ENCODE results near the gene CDH23. TPM values are rescaled to one million over a fixed set of nuclear protein-coding genes. Genes with fewer than 3 reads are reported as not detected.

The CDH23 gene
- total RNA-seq, 1 experiment from 2014 or later, result 0.02 TPM

DNA sequence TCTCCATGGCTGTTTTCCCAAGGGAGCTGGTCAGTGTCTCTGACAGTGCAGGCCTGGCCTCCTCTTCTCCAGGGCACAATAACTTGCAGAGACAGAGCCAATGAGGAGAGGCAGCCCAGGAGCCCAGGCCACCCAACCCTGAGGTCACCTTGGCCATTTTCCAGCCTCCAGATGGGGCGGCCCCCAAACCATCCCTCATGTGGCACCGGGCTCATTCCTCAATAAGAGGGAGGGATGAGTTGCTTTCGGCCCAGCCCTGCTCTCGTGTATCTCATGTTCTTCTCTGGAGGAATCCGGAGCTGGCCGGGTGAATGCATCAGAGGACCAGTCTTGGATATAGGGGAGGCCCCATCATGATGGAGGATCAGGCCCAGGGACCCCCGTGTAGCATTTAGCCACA is 223.9 kb downstream of the CDH23 start:
- H3K4me1 ChIP-seq, result peaks cover 23% of the 10 kb centered on the region
- no peaks in the 10 kb centered on the region for H3K9me3 ChIP-seq (replicated peaks)
- no peak overlapping the region for H3K27ac ChIP-seq
- no peak for DNase-seq
- H3K27me3 ChIP-seq, result no peaks in the 10 kb centered on the region
- no peak overlapping the region for H3K4me3 ChIP-seq
- no peaks in the 10 kb centered on the region for H3K36me3 ChIP-seq

- Histone ChIP-seq H3K36me3 (no peaks in the 10 kb centered on the region), H3K27me3 (no peaks in the 10 kb centered on the region), H3K9me3 (replicated peaks) (no peaks in the 10 kb centered on the region), H3K27ac (no peak overlapping the region; the same call in 1 of the 2 replicates), H3K4me3 (no peak overlapping the region), H3K4me1 (peaks cover 27% of the 10 kb centered on the region)
- no peak for DNase-seq
Measured at GRCh38 chr10:71621231-71622153, 224.8 kb downstream of the CDH23 start.

GRCh38 chr10:71622154-71622526 is 225.4 kb downstream of the CDH23 start:
- DNase-seq, result peak; percentile 49 to 60
- Histone ChIP-seq H3K4me3 (no peak overlapping the region), H3K27ac (peak overlapping the region; percentile 15; the same call in 1 of the 2 replicates), H3K4me1 (peaks cover 28% of the 10 kb centered on the region), H3K36me3 (no peaks in the 10 kb centered on the region), H3K9me3 (replicated peaks) (no peaks in the 10 kb centered on the region), H3K27me3 (no peaks in the 10 kb centered on the region)

- H3K27ac ChIP-seq, result peak overlapping the region; percentile 15; the same call in 1 of the 2 replicates
- H3K4me3 ChIP-seq, result no peak overlapping the region
- H3K9me3 ChIP-seq (replicated peaks), result no peaks in the 10 kb centered on the region
- H3K27me3 ChIP-seq, result no peaks in the 10 kb centered on the region
- no peaks in the 10 kb centered on the region for H3K36me3 ChIP-seq
- peaks cover 32% of the 10 kb centered on the region for H3K4me1 ChIP-seq
- no peak for DNase-seq
Measured at GRCh38 chr10:71622616-71623015, 225.9 kb downstream of the CDH23 start.

GRCh38 chr10:71623098-71623985 is 226.6 kb downstream of the CDH23 start:
- DNase-seq, result no peak
- Histone ChIP-seq H3K27ac (no peak overlapping the region; the same call in 1 of the 2 replicates), H3K4me3 (no peak overlapping the region)

GRCh38 chr10:71623986-71624291 is 227.2 kb downstream of the CDH23 start:
- no peaks in the 10 kb centered on the region for H3K36me3 ChIP-seq
- no peaks in the 10 kb centered on the region for H3K9me3 ChIP-seq (replicated peaks)
- H3K27ac ChIP-seq, result no peak overlapping the region
- no peak for DNase-seq
- H3K4me3 ChIP-seq, result no peak overlapping the region
- H3K4me1 ChIP-seq, result peaks cover 36% of the 10 kb centered on the region
- no peaks in the 10 kb centered on the region for H3K27me3 ChIP-seq

More at GRCh38 chr10:71623098-71623985, 226.6 kb downstream of the CDH23 start:
- no peaks in the 10 kb centered on the region for H3K36me3 ChIP-seq
- H3K27me3 ChIP-seq, result no peaks in the 10 kb centered on the region
- no peaks in the 10 kb centered on the region for H3K9me3 ChIP-seq (replicated peaks)
- peaks cover 36% of the 10 kb centered on the region for H3K4me1 ChIP-seq

GRCh38 chr10:71625445-71626175 is 228.9 kb downstream of the CDH23 start:
- H3K4me1 ChIP-seq, result peaks cover 36% of the 10 kb centered on the region
- H3K36me3 ChIP-seq, result no peaks in the 10 kb centered on the region
- H3K4me3 ChIP-seq, result no peak overlapping the region
- H3K27me3 ChIP-seq, result no peaks in the 10 kb centered on the region
- no peak overlapping the region for H3K27ac ChIP-seq
- no peak for DNase-seq
- no peaks in the 10 kb centered on the region for H3K9me3 ChIP-seq (replicated peaks)

DNA sequence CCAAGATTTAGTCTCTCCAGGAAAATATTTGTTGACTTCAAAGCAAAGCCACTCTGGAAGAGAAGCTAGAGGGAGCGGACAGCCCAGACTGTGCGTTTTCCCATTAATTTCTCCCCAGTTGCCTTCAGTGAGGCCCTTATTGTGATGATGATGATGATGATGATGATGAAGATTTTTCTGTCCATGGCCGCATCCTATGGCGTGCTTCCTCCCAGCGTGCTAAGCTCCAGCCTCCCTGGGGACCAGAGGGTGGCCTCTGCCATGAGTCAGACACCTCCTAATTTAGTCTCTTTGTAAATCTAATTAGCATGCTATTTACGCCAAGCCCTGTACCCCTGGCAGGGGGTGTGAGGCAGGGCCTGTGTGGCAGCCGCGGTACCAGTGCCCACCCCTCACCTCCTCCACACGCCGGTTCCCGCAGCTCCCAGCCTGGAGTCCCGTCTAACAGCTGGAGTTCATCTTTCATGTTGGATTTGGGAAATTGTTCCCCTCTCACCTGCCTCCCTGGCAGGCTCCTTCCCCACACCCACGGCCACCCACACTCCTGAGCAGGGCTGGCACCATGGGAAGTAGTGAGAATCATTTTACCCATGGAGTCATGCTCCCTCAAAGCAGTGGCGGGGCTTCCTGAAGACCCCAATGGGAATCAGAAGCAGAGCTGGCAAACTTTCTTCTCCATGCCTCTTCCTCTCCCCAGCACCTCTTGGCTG is 230.7 kb downstream of the CDH23 start:
- no peak for DNase-seq

DNA sequence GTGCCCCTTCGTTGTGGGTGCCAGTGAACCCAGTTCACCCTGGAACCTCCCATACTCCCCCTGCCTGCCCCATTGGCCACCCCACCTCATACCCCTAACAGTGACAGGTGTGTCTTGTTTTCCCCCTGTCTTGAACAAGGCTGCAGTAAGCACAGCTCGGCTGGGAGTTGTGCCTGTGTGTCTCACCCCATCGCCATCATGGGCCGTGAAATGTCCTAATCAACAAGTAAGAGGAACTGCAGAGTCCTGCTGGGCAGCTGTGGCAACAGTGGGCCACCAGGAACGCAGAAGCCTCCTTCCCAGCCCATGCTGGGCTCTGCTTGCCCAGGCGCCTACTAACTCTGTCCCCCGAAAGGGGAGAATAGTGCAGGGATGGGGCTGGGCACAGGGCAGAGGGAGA is 231.2 kb downstream of the CDH23 start:
- Histone ChIP-seq H3K36me3 (no peaks in the 10 kb centered on the region), H3K9me3 (replicated peaks) (no peaks in the 10 kb centered on the region), H3K4me3 (no peak overlapping the region), H3K4me1 (peaks cover 20% of the 10 kb centered on the region; the same call in 1 of the 2 replicates), H3K27ac (no peak overlapping the region), H3K27me3 (no peaks in the 10 kb centered on the region)
- DNase-seq, result no peak

More for the DNA sequence above, 230.7 kb downstream of the CDH23 start:
- H3K27ac ChIP-seq, result no peak overlapping the region
- no peak overlapping the region for H3K4me3 ChIP-seq
- H3K27me3 ChIP-seq, result no peaks in the 10 kb centered on the region
- no peaks in the 10 kb centered on the region for H3K9me3 ChIP-seq (replicated peaks)
- no peaks in the 10 kb centered on the region for H3K36me3 ChIP-seq
- H3K4me1 ChIP-seq, result peaks cover 25% of the 10 kb centered on the region; the same call in 1 of the 2 replicates

- peaks cover 15% of the 10 kb centered on the region; the same call in 1 of the 2 replicates for H3K4me1 ChIP-seq
- no peaks in the 10 kb centered on the region for H3K36me3 ChIP-seq
- H3K27me3 ChIP-seq, result no peaks in the 10 kb centered on the region
- no peak for DNase-seq
- no peak overlapping the region for H3K27ac ChIP-seq
- no peaks in the 10 kb centered on the region for H3K9me3 ChIP-seq (replicated peaks)
- H3K4me3 ChIP-seq, result no peak overlapping the region
Measured at GRCh38 chr10:71629131-71629530, 232.4 kb downstream of the CDH23 start.

DNA sequence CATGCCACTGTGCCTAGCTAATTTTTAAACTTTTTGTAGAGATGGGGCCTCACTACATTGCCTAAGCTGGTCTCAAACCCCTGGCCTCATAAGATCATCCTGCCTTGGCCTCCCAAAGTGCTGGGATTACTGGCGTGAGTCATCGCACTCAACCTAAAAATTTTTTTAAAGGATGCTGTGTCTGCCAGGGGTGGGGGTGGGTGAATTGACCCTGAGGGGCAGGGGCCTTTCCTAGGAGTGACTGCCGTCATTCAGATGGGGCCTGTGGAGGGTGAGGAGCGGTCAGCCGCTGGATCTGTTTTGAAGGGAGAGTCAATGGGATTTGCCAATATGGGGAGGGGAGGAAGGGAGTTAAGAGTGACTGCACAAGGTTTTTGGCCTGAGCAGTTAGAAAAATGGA is 233.4 kb downstream of the CDH23 start:
- no peak overlapping the region for H3K4me3 ChIP-seq
- H3K9me3 ChIP-seq (replicated peaks), result no peaks in the 10 kb centered on the region
- H3K4me1 ChIP-seq, result peaks cover 22% of the 10 kb centered on the region; the same call in 1 of the 2 replicates
- DNase-seq, result no peak
- H3K27ac ChIP-seq, result no peak overlapping the region
- H3K27me3 ChIP-seq, result no peaks in the 10 kb centered on the region
- no peaks in the 10 kb centered on the region for H3K36me3 ChIP-seq

DNA sequence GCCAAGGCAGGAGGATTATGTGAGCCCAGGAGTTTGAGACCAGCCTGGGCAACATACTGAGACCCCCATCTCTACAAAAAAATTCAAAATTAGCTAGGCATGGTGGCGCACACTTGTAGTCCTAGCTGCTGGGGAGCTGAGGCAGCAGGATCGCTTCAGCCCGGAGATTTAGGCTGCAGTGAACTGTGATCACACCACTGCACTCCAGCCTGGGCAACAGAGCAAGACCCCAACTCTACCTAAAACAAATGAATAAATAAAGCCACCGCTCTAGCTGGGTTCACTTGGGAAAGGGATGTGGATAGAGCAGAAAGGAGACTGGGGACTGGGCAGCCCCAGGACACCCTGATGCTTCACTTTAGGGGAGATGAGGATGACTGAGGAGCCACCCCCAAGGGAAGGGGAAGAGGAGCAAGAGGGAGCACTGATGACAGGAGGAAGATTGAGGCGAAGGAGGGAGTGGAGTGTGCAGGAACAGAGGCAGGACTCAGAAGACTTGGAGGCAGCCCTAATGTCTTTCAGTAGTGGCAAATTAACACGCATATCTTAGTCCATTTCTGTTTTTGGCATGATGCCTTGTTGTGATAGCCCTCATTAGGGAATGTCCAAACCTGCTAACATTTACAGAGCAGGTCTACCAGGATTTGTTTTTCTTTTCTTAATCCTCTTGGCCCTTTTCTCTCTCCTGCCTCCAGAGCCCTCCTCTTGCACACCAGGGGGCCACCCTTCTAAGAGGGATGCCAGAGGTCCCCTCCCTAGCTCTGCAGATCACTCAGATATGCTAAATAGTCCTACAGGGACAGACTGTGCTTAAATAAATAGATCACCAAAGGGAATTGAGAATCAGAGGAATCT is 234.5 kb downstream of the CDH23 start:
- no peak overlapping the region for H3K27ac ChIP-seq
- no peaks in the 10 kb centered on the region for H3K27me3 ChIP-seq
- H3K9me3 ChIP-seq (replicated peaks), result no peaks in the 10 kb centered on the region
- H3K4me3 ChIP-seq, result no peak overlapping the region
- no peak for DNase-seq
- H3K4me1 ChIP-seq, result peaks cover 16% of the 10 kb centered on the region; the same call in 1 of the 2 replicates
- H3K36me3 ChIP-seq, result no peaks in the 10 kb centered on the region

- Histone ChIP-seq H3K27me3 (no peaks in the 10 kb centered on the region), H3K36me3 (no peaks in the 10 kb centered on the region), H3K4me1 (peaks cover 12% of the 10 kb centered on the region; the same call in 1 of the 2 replicates), H3K4me3 (no peak overlapping the region), H3K9me3 (replicated peaks) (no peaks in the 10 kb centered on the region), H3K27ac (no peak overlapping the region)
- DNase-seq, result no peak
Measured at GRCh38 chr10:71632200-71632820, 235.6 kb downstream of the CDH23 start.
